COLO668 (cell line): ENCODE measurements around the gene NCAPD2.
"Not testable (repeated sequence)": the region's sequence is repeated elsewhere in the genome, so short reads cannot be mapped to it uniquely, and the experiment has no call there.

Experiments
- DNase-seq: peaks from one replicate; lab custom pipeline; 2025; ENCODE audit not compliant: unreplicated experiment; lab: John Stamatoyannopoulos, UW

Gene NCAPD2

GRCh38 chr12:6494258-6494743 lies 399 bp downstream of the NCAPD2 start:
- peak; percentile 0 for DNase-seq

DNA sequence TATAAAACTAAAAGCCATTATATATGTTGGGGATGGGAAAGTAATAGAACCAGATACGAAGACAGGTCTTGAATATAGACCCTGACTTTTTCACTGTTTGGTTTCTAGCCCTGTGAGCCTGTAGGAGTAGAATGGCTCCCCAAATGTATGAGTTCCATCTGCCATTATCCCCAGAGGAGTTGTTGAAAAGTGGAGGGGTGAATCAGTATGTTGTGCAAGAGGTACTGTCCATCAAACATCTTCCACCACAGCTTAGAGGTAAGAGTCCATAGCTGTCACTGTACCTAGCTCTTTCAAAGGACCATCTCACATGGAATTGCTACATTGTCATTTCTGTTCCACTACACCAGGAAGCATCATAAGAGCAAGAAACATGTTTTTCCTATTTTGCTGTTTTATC lies 1.1 kb downstream of the NCAPD2 start:
- no peak for DNase-seq

GRCh38 chr12:6497291-6497690 lies 3.4 kb downstream of the NCAPD2 start:
- not testable (repeated sequence) for DNase-seq

GRCh38 chr12:6500466-6500865 lies 6.6 kb downstream of the NCAPD2 start:
- DNase-seq, result no peak

DNA sequence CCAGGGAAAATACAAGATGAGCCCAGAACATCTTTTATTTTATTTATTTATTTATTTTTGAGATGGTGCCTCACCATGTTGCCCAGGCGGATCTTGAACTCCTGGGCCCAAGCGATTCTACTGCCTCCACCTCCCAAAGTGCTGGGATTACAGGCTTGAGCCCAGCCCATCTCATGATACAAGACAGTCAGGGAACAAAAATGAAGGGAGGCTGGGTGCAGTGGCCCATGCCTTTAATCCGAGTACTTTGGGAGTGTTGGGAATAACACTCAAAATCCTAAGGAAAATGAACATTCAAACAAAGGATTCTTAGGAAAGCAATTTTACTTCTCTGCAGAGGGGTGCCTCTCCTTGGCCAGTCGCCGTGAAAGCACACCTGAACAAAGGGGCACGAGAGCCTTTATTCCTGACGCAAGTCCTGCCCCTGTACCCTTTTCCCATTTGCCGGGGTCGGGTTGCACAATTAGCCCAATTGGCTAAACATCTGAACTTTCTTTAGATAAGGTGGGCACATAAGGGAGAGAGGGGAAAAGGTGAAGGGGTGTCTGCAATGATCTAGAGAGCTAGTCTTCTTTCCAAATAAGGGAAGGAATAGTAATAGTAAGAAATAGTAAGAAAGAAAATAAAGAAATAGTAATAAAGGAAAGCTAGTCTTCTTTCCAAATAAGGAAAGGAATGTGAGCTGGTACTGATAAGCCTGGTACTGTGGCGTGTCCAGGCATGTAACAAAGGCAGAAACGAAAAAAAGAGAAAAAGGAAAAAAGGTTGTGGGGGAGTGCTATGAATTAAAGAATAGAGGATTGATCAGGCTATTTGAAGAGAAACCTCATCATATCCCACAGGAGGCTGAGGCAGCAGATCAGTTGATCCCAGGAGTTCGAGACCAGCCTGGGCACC lies 13.4 kb downstream of the NCAPD2 start:
- DNase-seq, result no peak

DNA sequence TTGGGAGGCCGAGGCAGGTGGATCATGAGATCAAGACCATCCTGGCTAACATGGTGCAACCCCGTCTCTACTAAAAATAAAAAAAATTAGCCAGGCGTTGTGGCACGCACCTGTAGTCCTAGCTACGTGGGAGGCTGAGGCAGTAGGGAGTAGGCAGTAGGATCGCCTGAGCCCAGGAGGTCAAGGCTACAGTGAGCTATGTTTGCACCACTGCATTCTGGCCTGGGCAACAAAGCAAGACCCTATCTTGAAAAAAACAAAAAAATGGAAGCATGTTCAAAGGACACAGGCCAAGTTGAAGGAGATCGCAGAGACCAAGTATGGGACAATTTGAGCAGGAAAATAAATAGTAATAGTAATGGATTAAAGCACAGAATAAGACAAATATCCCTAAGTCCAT lies 14.2 kb downstream of the NCAPD2 start:
- no peak for DNase-seq

DNA sequence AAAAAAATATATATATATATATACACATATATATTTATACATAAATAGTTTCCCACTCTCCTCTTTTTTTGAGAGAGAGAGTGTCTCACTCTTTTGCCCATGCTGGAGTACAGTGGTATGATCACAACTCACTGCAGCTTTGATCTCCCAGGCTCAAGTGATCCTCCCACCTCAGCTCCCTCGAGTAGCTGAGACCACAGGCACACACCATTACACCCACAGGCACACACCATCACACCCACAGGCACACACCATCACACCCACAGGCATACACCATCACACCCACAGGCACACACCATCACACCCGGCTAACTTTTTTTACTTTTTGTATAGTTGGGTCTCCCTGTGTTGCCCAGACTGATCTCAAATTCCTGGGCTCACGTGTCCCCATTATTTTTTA lies 26.3 kb downstream of the NCAPD2 start:
- no peak for DNase-seq

- DNase-seq, result no peak
These were observed 28.3 kb downstream of the NCAPD2 start for GRCh38 chr12:6522193-6522592.

DNA sequence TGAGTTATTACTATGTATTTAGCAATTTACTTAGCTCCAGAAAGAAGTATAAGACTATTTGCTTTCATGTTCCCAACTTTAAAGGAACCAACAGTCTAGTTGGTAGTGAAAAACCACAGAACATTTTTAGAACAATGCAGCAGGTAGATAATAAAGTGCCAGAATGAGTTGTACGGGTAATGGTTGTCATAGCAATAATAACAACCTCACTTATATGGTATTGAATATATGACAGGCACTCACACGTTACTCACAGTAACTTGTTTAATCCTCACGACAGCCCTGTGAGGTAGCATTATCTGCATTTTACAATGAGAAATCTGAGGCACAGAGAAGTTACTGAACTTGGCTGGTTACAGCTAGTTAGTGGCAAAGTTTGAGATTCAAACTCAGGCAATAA lies 29.8 kb downstream of the NCAPD2 start:
- DNase-seq, result no peak

DNA sequence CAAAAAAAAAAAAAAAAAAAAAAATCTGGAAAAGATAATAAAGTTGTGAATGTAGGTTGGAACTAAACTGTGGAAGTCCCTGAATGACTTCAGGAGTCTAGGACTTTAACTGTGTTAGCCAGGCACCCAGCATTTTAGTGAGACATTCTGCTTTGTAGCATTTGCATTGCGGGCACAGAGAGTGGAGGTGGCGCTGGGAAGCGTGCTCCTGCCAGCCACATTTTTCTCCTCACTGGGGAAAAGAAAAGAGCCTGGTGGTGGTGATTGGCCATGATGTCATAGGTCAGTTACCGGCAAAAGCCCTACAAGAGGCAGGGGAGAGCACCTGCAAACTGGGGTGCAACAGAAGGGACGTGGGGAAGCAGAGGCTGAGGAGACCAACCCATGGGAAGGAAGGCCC lies 30.7 kb downstream of the NCAPD2 start:
- no peak for DNase-seq

DNA sequence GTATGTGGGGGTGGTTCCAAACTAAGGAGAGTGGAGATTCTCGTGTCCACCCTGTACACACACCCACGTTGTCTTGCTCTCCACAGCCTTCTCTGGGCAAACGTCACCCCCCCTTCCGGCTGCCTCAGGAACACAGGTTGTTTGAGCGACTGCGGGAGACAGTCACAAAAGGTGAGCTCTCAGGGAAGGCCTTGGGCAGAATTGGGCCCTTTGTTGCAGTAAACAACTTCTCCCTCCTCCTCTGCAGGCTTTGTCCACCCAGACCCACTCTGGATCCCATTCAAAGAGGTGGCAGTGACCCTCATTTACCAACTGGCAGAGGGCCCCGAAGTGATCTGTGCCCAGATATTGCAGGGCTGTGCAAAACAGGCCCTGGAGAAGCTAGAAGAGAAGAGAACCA lies 32.3 kb downstream of the NCAPD2 start:
- DNase-seq, result no peak

DNA sequence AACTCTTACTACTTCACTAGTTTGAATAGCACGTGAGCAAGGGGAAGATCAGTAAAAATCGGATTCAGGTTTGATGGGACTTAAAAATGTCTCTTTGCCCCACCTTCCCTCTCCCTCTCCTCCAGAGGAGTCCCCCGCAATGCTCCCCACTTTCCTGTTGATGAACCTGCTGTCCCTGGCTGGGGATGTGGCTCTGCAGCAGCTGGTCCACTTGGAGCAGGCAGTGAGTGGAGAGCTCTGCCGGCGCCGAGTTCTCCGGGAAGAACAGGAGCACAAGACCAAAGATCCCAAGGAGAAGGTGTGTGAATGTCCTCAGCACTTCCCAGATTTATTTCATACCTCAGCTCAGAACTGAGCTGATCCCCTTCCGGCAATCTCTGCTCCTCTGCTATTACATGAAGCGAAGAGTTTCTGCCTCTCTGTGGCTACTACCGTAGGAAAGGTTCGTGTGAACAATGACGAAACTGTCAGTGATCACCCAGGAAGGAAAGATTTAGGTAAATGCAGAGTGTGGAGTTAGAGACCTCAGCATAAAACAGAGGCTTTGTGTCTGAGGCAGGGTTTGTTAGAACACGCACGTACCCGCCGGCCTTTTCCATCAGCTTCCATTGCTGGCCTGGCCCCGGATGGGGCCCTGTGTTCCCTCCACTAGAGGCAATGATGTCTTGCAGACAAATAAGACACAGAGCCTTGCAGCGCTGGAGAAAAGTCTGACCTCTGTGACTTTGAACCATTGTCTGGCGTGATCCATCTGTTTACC lies 33.0 kb downstream of the NCAPD2 start:
- DNase-seq, result no peak

DNA sequence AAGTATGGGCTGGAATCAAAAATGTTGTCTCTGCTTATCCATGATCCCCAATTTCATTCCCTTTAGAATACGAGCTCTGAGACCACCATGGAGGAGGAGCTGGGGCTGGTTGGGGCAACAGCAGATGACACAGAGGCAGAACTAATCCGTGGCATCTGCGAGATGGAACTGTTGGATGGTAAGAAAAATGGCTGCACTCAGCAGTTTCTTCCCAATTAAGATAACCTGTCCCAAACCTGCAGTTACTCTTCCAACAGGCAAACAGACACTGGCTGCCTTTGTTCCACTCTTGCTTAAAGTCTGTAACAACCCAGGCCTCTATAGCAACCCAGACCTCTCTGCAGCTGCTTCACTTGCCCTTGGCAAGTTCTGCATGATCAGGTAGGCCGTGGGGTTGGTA lies 33.8 kb downstream of the NCAPD2 start:
- DNase-seq, result no peak

- no peak for DNase-seq
These were observed 34.8 kb downstream of the NCAPD2 start for GRCh38 chr12:6528539-6529235.

- DNase-seq, result no peak
These were observed 35.4 kb downstream of the NCAPD2 start for GRCh38 chr12:6529291-6529737.

DNA sequence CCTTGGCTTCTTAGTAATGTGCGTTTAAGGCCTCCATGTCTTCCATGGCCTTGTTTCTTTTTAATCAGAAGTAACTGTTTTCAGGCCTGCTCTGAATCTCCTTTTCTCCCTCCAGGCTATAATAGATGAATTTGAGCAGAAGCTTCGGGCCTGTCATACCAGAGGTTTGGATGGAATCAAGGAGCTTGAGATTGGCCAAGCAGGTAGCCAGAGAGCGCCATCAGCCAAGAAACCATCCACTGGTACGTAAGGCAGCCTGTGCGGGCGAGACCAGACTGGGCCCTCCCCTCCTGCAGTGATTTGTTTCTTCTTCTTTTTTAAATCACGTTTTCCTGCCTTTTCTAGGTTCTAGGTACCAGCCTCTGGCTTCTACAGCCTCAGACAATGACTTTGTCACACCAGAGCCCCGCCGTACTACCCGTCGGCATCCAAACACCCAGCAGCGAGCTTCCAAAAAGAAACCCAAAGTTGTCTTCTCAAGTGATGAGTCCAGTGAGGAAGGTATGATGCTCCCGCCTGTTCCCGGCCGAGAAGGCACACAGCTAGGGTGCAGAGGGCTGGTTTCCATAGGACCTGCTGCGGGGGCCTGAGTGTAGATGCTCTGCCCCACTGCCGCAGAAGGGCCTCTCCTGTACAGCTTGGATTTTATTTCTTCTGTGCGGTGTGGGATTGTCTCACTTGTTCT lies 36.8 kb downstream of the NCAPD2 start:
- DNase-seq, result no peak

GRCh38 chr12:6532051-6532926 lies 38.4 kb downstream of the NCAPD2 start:
- DNase-seq, result peak; percentile 65

DNA sequence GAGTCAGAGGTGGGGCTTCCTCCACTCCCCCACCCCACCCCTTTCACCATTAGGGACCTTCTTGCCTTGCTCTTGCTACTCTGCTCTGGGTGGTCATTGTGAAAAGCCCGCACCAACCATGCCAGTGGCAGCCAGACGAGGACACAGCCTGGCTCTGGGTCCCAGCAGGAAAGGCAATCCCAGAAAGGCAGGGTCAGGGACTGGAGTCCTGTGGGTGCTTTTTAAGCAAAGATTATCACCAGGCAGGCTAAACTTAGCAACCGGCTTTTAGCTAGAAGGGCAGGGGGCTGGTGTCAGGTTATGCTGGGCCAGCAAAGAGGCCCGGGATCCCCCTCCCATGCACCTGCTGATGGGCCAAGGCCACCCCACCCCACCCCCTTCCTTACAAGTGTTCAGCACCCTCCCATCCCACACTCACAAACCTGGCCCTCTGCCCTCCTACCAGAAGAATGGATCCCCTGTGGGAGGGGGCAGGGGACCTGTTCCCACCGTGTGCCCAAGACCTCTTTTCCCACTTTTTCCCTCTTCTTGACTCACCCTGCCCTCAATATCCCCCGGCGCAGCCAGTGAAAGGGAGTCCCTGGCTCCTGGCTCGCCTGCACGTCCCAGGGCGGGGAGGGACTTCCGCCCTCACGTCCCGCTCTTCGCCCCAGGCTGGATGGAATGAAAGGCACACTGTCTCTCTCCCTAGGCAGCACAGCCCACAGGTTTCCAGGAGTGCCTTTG lies 39.2 kb downstream of the NCAPD2 start:
- DNase-seq, result peak; percentile 66

GRCh38 chr12:6533653-6533922 lies 39.7 kb downstream of the NCAPD2 start:
- DNase-seq, result no peak
